HepG2 (cell line): ENCODE results near the gene RNASE8. TPM values are rescaled to one million over a fixed set of nuclear protein-coding genes. Genes with fewer than 3 reads are reported as not detected.

ENCODE experiments used
- ARID2 ChIP-seq: sonication (generic); formaldehyde crosslinking; IDR thresholded peaks from 2 replicates; pipeline ENCODE4 v1.8.1; 2022; ENCODE audit warnings: mild to moderate bottlenecking, missing genetic modification reagents, borderline replicate concordance
- ARNT ChIP-seq: fragments of 450-650 bp; IDR thresholded peaks from 2 replicates; pipeline ENCODE4 v1.6.1; 2017
- ARNT2 ChIP-seq: sonication (generic); formaldehyde crosslinking; IDR thresholded peaks from 2 replicates; pipeline ENCODE4 v1.8.0; 2022; ENCODE audit warnings: mild to moderate bottlenecking, low read depth, missing genetic modification reagents, moderate library complexity
- BATF2 ChIP-seq: sonication (generic); formaldehyde crosslinking; IDR thresholded peaks from 2 replicates; pipeline ENCODE4 v1.8.0; 2022; ENCODE audit warnings: mild to moderate bottlenecking, missing genetic modification reagents, moderate library complexity
- EP300 ChIP-seq, 3 experiments: sonication (generic) in 1 of 3; formaldehyde crosslinking in 1 of 3; IDR thresholded peaks; 2 replicates each; pipeline versions ENCODE4 v1.5.1 to v1.6.1; 2011 to 2020; ENCODE audit warnings: low read depth in 2 of 3, low read length in 2 of 3, borderline replicate concordance in 1 of 3, improper control_type of control experiment in 1 of 3, mild to moderate bottlenecking in 1 of 3, missing genetic modification reagents in 1 of 3, moderate library complexity in 1 of 3
- ETV6 ChIP-seq: sonication (generic); formaldehyde crosslinking; conservative IDR thresholded peaks from 2 replicates; pipeline ENCODE4 v1.4.0; 2020; ENCODE audit warnings: missing genetic modification reagents
- FLYWCH1 ChIP-seq: sonication (generic); formaldehyde crosslinking; IDR thresholded peaks from 2 replicates; pipeline ENCODE4 v1.8.1; 2023; ENCODE audit warnings: mild to moderate bottlenecking, missing genetic modification reagents
- FOXO1 ChIP-seq: sonication (generic); formaldehyde crosslinking; IDR thresholded peaks from 2 replicates; pipeline ENCODE4 v1.4.0; 2020; ENCODE audit warnings: missing genetic modification reagents
- FOXP1 ChIP-seq, 2 experiments: fragments of 450-650 bp in 1 of 2; IDR thresholded peaks; 2 replicates each; pipeline ENCODE4 v1.6.1; 2017 to 2018; ENCODE audit warnings: antibody characterized with exemption in 1 of 2
- HIC2 ChIP-seq: sonication (generic); formaldehyde crosslinking; IDR thresholded peaks from 2 replicates; pipeline ENCODE4 v1.9.0; 2022; ENCODE audit warnings: low read depth, missing genetic modification reagents
- HOXA9 ChIP-seq: sonication (generic); formaldehyde crosslinking; IDR thresholded peaks from 2 replicates; pipeline ENCODE4 v1.8.1; 2022; ENCODE audit warnings: missing genetic modification reagents, mild to moderate bottlenecking, moderate library complexity, borderline replicate concordance
- KDM1A ChIP-seq: IDR thresholded peaks from 2 replicates; pipeline ENCODE4 v1.6.1; 2016; ENCODE audit warnings: missing compliant biosample characterization
- PAWR ChIP-seq: sonication (generic); formaldehyde crosslinking; IDR thresholded peaks from 2 replicates; pipeline ENCODE4 v1.4.0; 2020; ENCODE audit warnings: missing genetic modification reagents, mild to moderate bottlenecking, borderline replicate concordance
- SIN3A ChIP-seq: IDR thresholded peaks from 2 replicates; pipeline ENCODE4 v1.6.1; 2011; ENCODE audit warnings: low read depth, mild to moderate bottlenecking, control low read depth, low read length, borderline replicate concordance
- SNRNP70 ChIP-seq: fragments of 200-400 bp; formaldehyde crosslinking; IDR thresholded peaks from 2 replicates; pipeline ENCODE4 v1.6.1; 2017; ENCODE audit warnings: mild to moderate bottlenecking, low read depth, low read length, moderate library complexity
- SRSF9 ChIP-seq: fragments of 200-400 bp; formaldehyde crosslinking; IDR thresholded peaks from 2 replicates; pipeline ENCODE4 v1.6.1; 2018; ENCODE audit warnings: borderline replicate concordance, mild to moderate bottlenecking, low read depth, low read length; ENCODE audit not compliant: insufficient read depth, poor library complexity, severe bottlenecking
- ZFP62 ChIP-seq: sonication (generic); formaldehyde crosslinking; IDR thresholded peaks from 2 replicates; pipeline ENCODE4 v1.4.0; 2020; ENCODE audit warnings: missing genetic modification reagents
- ZNF563 ChIP-seq: sonication (generic); formaldehyde crosslinking; IDR thresholded peaks from 2 replicates; pipeline ENCODE4 v1.8.0; 2022; ENCODE audit warnings: mild to moderate bottlenecking, moderate library complexity, missing genetic modification reagents
- ZNF598 ChIP-seq: sonication (generic); formaldehyde crosslinking; IDR thresholded peaks from 2 replicates; pipeline ENCODE4 v1.5.1; 2020; ENCODE audit warnings: mild to moderate bottlenecking, missing genetic modification reagents, borderline replicate concordance
- ZNF780A ChIP-seq: sonication (generic); formaldehyde crosslinking; IDR thresholded peaks from 2 replicates; pipeline ENCODE4 v1.8.0; 2022; ENCODE audit warnings: mild to moderate bottlenecking, missing genetic modification reagents, moderate library complexity
- polyA plus RNA-seq, 8 experiments: library from polyadenylated mRNA; depleted of rRNA in 3 of 8; stranded (reverse) in 7 of 8; unstranded in 1 of 8; fragments of >200 nt; fragmentation: Illumina TruSeq in 4 of 8; extraction: Trizol in 4 of 8; gene quantifications; 2 replicates each; pipeline versions ENCODE4 v1.2.1 to v1.2.3, GENCODE V29; 2011 to 2016; ENCODE audit warnings: low read depth in 4 of 8, missing spikeins in 1 of 8, mixed read lengths in 1 of 8; ENCODE audit not compliant: insufficient read depth in 1 of 8
- total RNA-seq, 5 experiments: library from RNA; depleted of rRNA; stranded (reverse); fragments of >200 nt; fragmentation: Illumina TruSeq; extraction: Trizol; gene quantifications; 2 replicates each; pipeline ENCODE4 v1.2.3, GENCODE V29; 2016; ENCODE audit warnings: low read depth in 1 of 5
- TF ChIP-seq, protein P1 (sequence below): sonication (generic); formaldehyde crosslinking; IDR thresholded peaks from 2 replicates; pipeline ENCODE4 v1.4.0; 2020; ENCODE audit warnings: missing genetic modification reagents, borderline replicate concordance
- TF ChIP-seq, protein P2 (sequence below): IDR thresholded peaks from 2 replicates; pipeline ENCODE4 v1.6.1; 2012; ENCODE audit warnings: inconsistent platforms

RNASE8 gene
- total and polyA plus RNA-seq, 2 of the 13 experiments (the other 11 are each of a cell fraction or from before 2014, with no cell fraction given): not detected

- TF ChIP-seq, protein P1, sequence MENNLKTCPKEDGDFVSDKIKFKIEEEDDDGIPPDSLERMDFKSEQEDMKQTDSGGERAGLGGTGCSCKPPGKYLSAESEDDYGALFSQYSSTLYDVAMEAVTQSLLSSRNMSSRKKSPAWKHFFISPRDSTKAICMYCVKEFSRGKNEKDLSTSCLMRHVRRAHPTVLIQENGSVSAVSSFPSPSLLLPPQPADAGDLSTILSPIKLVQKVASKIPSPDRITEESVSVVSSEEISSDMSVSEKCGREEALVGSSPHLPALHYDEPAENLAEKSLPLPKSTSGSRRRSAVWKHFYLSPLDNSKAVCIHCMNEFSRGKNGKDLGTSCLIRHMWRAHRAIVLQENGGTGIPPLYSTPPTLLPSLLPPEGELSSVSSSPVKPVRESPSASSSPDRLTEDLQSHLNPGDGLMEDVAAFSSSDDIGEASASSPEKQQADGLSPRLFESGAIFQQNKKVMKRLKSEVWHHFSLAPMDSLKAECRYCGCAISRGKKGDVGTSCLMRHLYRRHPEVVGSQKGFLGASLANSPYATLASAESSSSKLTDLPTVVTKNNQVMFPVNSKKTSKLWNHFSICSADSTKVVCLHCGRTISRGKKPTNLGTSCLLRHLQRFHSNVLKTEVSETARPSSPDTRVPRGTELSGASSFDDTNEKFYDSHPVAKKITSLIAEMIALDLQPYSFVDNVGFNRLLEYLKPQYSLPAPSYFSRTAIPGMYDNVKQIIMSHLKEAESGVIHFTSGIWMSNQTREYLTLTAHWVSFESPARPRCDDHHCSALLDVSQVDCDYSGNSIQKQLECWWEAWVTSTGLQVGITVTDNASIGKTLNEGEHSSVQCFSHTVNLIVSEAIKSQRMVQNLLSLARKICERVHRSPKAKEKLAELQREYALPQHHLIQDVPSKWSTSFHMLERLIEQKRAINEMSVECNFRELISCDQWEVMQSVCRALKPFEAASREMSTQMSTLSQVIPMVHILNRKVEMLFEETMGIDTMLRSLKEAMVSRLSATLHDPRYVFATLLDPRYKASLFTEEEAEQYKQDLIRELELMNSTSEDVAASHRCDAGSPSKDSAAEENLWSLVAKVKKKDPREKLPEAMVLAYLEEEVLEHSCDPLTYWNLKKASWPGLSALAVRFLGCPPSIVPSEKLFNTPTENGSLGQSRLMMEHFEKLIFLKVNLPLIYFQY (CRISPR knock-in tag): peak; percentile 94
- TF ChIP-seq FLYWCH1 (CRISPR knock-in tag): no peak
- TF ChIP-seq HOXA9 (CRISPR knock-in tag): 0 out of 2 replicates have a peak, but pooled peaks have one; percentile 51
- peak; percentile 82 for TF ChIP-seq ARNT2
- no peak for TF ChIP-seq SRSF9
- TF ChIP-seq FOXO1 (CRISPR knock-in tag): peak; percentile 81; the same call in 1 of the 2 replicates
- TF ChIP-seq ETV6 (CRISPR knock-in tag): no peak; the same call in none of the 2 replicates
- no peak for TF ChIP-seq SNRNP70
- no peak; the same call in none of the 2 replicates for TF ChIP-seq BATF2 (CRISPR knock-in tag)
- no peak for TF ChIP-seq ZFP62 (CRISPR knock-in tag)
- peak; percentile 56; the same call in 1 of the 2 replicates for TF ChIP-seq SIN3A
- TF ChIP-seq ZNF563: peak; percentile 59; the same call in 1 of the 2 replicates
- no peak for TF ChIP-seq FOXP1 (IDR thresholded peaks at IDR 0.05)
- TF ChIP-seq FOXP1 (CRISPR knock-in tag; IDR thresholded peaks at IDR 0.05): 0 out of 2 replicates have a peak, but pooled peaks have one; percentile 25
- peak in 1 of 2 experiments; percentile 70; a peak in 1 of 4 replicates for TF ChIP-seq EP300 (IDR thresholded peaks at IDR 0.05; ENCODE audit: low read depth in 2 of 2, low read length in 2 of 2)
- TF ChIP-seq EP300 (CRISPR knock-in tag; IDR thresholded peaks at IDR 0.05; ENCODE audit: borderline replicate concordance): peak; percentile 51
- TF ChIP-seq PAWR: peak; percentile 88; the same call in 1 of the 2 replicates
- 0 out of 2 replicates have a peak, but pooled peaks have one; percentile 42 for TF ChIP-seq ARID2 (CRISPR knock-in tag)
- peak; percentile 47; the same call in 1 of the 2 replicates for TF ChIP-seq KDM1A
- peak; percentile 58; the same call in 1 of the 2 replicates for TF ChIP-seq ZNF780A (CRISPR knock-in tag)
- peak; percentile 94; the same call in 1 of the 2 replicates for TF ChIP-seq ZNF598 (CRISPR knock-in tag)
- TF ChIP-seq ARNT: no peak
- no peak for TF ChIP-seq HIC2 (CRISPR knock-in tag)
- TF ChIP-seq, protein P2, sequence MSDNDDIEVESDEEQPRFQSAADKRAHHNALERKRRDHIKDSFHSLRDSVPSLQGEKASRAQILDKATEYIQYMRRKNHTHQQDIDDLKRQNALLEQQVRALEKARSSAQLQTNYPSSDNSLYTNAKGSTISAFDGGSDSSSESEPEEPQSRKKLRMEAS: peak; percentile 85
Measured at GRCh38 chr14:21092273-21093011, 34.8 kb downstream of the RNASE8 start (continued).
